Lower lobe of right lung (tissue), 2 donors: ENCODE results near the gene CAPN15. TPM values are rescaled to one million over a fixed set of nuclear protein-coding genes. Genes with fewer than 3 reads are reported as not detected.

Experiments
- ATAC-seq, 2 donors: fragments of 200-7000 bp; cut with Tn5 transposase; one replicate each; pipeline ENCODE4 v1.9.1; 2020 to 2022; ENCODE audit warnings: mild to moderate bottlenecking in 2 of 2, moderate library complexity in 2 of 2
- DNase-seq: peaks from one replicate; pipeline ENCODE4 v3.0.0-alpha.2; 2020
- H3K27ac ChIP-seq: fragments of 200-600 bp; one replicate; pipeline ENCODE4 v1.8.0; 2022
- H3K27me3 ChIP-seq: fragments of 200-600 bp; one replicate; pipeline ENCODE4 v1.8.0; 2022; ENCODE audit warnings: low read depth
- H3K36me3 ChIP-seq: fragments of 200-600 bp; one replicate; pipeline ENCODE4 v1.8.0; 2022; ENCODE audit warnings: mild to moderate bottlenecking
- H3K4me1 ChIP-seq: fragments of 200-600 bp; one replicate; pipeline ENCODE4 v1.8.0; 2022
- H3K4me3 ChIP-seq: fragments of 200-600 bp; one replicate; pipeline ENCODE4 v1.8.0; 2022; ENCODE audit warnings: mild to moderate bottlenecking
- H3K9me3 ChIP-seq: fragments of 200-600 bp; one replicate; pipeline ENCODE4 v1.8.0; 2022
- CTCF ChIP-seq: fragments of 200-600 bp; IDR thresholded peaks from one replicate; pipeline ENCODE4 v1.8.0; 2022; ENCODE audit warnings: antibody characterized with exemption, mild to moderate bottlenecking
- intact Hi-C: fragments of 100-400 bp; cut with DNase I; formaldehyde crosslinking; loops from one replicate; pipeline ENCODE4 v1.11.0; 2022
- total RNA-seq: library from RNA; stranded (reverse); fragmentation: NEBNext Ultra II Directional; extraction: Animal tissue kit (Norgen Biotek cat#: 25700); gene quantifications from one replicate; pipeline ENCODE4 v1.2.1, GENCODE V29; 2021
- donor health status: DM: no; HTN: yes; CAD: no; lungs with severe emphysema.

Gene CAPN15
- total RNA-seq, 1 donor from 2014 or later, result 44.3 TPM

- Histone ChIP-seq H3K4me1 (peaks cover 38% of the 10 kb centered on the region), H3K36me3 (peaks cover 5% of the 10 kb centered on the region), H3K9me3 (no peaks in the 10 kb centered on the region), H3K4me3 (no peak overlapping the region), H3K27ac (no peak overlapping the region), H3K27me3 (no peaks in the 10 kb centered on the region)
- ATAC-seq, result no peak
- no peak for TF ChIP-seq CTCF
- peak; percentile 59 for DNase-seq
- intact Hi-C loops, result no loop called here
Observed at GRCh38 chr16:586645-587590, 59.4 kb downstream of the CAPN15 start.

- intact Hi-C loops, result no loop called here
- H3K9me3 ChIP-seq, result no peaks in the 10 kb centered on the region
- H3K4me3 ChIP-seq, result peak overlapping the region; percentile 81
- DNase-seq (peak; percentile 79), ATAC-seq (peak in 1 of 2 donors; percentile 0)
- no peaks in the 10 kb centered on the region for H3K36me3 ChIP-seq
- peaks cover 54% of the 10 kb centered on the region for H3K4me1 ChIP-seq
- H3K27me3 ChIP-seq, result no peaks in the 10 kb centered on the region
- H3K27ac ChIP-seq, result peak overlapping the region; percentile 98
- no peak for TF ChIP-seq CTCF
Observed at GRCh38 chr16:588639-588888, 61.1 kb downstream of the CAPN15 start.

GRCh38 chr16:588889-589657 is 61.6 kb downstream of the CAPN15 start:
- Histone ChIP-seq H3K9me3 (no peaks in the 10 kb centered on the region), H3K27me3 (no peaks in the 10 kb centered on the region), H3K4me1 (peaks cover 59% of the 10 kb centered on the region), H3K36me3 (no peaks in the 10 kb centered on the region), H3K27ac (peak overlapping the region; percentile 98), H3K4me3 (peak overlapping the region; percentile 81)
- ATAC-seq, result peak; percentile 89 to 90
- intact Hi-C loops, result no loop called here
- no peak for TF ChIP-seq CTCF
- peak; percentile 97 for DNase-seq

- TF ChIP-seq CTCF, result peak; percentile 26
- peak within 1 kb of the TSS; percentile 92 for H3K4me3 ChIP-seq
- peak within 1 kb of the TSS; percentile 98 for H3K27ac ChIP-seq
- no peaks in the 10 kb centered on the region for H3K9me3 ChIP-seq
- peaks cover 66% of the 10 kb centered on the region for H3K4me1 ChIP-seq
- ATAC-seq (peak; percentile 91 to 94), DNase-seq (peak; percentile 100)
- H3K36me3 ChIP-seq, result no peaks in the 10 kb centered on the region
- no peaks in the 10 kb centered on the region for H3K27me3 ChIP-seq
- intact Hi-C loops, result no loop called here
Observed at GRCh38 chr16:589658-590187, 62.2 kb downstream of the CAPN15 start, which contains the start of gene RAB40C. RAB40C (plus strand) TSS chr16:590066; CDS start chr16:590292, 226 bp downstream.

- H3K27me3 ChIP-seq, result no peaks in the 10 kb centered on the region
- no peaks in the 10 kb centered on the region for H3K36me3 ChIP-seq
- H3K27ac ChIP-seq, result peak overlapping the region; percentile 91
- no peaks in the 10 kb centered on the region for H3K9me3 ChIP-seq
- intact Hi-C loops, result no loop called here
- H3K4me3 ChIP-seq, result peak overlapping the region; percentile 92
- DNase-seq (peak; percentile 75), ATAC-seq (no peak)
- H3K4me1 ChIP-seq, result peaks cover 71% of the 10 kb centered on the region
- TF ChIP-seq CTCF, result no peak
Observed at GRCh38 chr16:590188-590814, 62.8 kb downstream of the CAPN15 start.
